Tibial artery (tissue), 4 donors: ENCODE results near the gene ATG14.

Source experiments
- DNase-seq, 2 donors: peaks; one replicate each; pipeline ENCODE4 v3.0.0-alpha.2; 2019
- H3K27ac ChIP-seq, 2 donors: fragments of 200-600 bp; sonication (generic) in 1 of 2; 1 replicate in 1 of 2; 2 replicates in 1 of 2; pipeline ENCODE4 v1.5.1; 2018 to 2019; ENCODE audit warnings: mild to moderate bottlenecking in 1 of 2
- H3K27me3 ChIP-seq, 2 donors: fragments of 200-600 bp; sonication (generic) in 1 of 2; one replicate each; pipeline versions ENCODE4 v1.5.1 to v1.6.0; 2016 to 2019
- H3K36me3 ChIP-seq, 3 donors: fragments of 200-600 bp; sonication (generic) in 2 of 3; one replicate each; pipeline ENCODE4 v1.5.1; 2016 to 2019; ENCODE audit warnings: mild to moderate bottlenecking in 2 of 3
- H3K4me1 ChIP-seq, 4 donors: fragments of 200-600 bp; sonication (generic) in 2 of 4; 1 replicate in 3 of 4; 2 replicates in 1 of 4; pipeline ENCODE4 v1.5.1; 2016 to 2019
- H3K4me3 ChIP-seq, 2 donors: fragments of 200-600 bp; sonication (generic) in 1 of 2; 1 replicate in 1 of 2; 2 replicates in 1 of 2; pipeline ENCODE4 v1.5.1; 2018 to 2019; ENCODE audit warnings: mild to moderate bottlenecking in 2 of 2
- H3K9me3 ChIP-seq, 3 donors: fragments of 200-600 bp; sonication (generic) in 1 of 3; one replicate each; pipeline ENCODE4 v1.5.1; 2016 to 2019
- intact Hi-C: fragments of 100-400 bp; cut with DNase I; formaldehyde crosslinking; loops from one replicate; pipeline ENCODE4 v1.15.0; 2023; ENCODE audit warnings: low total_unique reads
- TF ChIP-seq, protein P1 (sequence below), 2 experiments: fragments of 200-600 bp in 1 of 2; fragments of 450-650 bp in 1 of 2; IDR thresholded peaks; one replicate each; pipeline ENCODE4 v1.5.1; 2017 to 2019; ENCODE audit warnings: antibody characterized with exemption in 2 of 2, mild to moderate bottlenecking in 1 of 2, moderate library complexity in 1 of 2

ATG14 gene

DNA sequence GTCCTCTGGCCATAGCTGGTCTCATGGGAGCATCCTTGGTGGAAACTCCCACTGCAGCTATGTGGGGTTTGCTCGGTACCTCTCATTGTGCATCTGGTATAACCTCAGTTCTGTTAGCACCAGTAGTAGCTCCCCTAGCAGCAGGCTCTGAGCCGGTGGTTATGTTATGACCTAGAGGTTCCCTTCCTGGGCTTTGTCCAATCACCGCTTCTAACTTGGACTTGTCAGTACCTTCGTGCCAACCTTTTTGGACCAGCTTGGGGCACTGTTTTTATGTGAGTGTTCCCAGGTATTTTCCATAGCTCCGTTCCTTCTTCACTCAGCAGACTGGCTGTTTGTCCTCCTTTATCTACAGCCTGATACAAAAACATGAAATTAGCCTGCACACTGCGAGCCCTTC is 55.7 kb downstream of the ATG14 start:
- DNase-seq = no peak
- H3K4me3 ChIP-seq = no peak overlapping the region
- no peaks in the 10 kb centered on the region for H3K4me1 ChIP-seq
- TF ChIP-seq, protein P1, sequence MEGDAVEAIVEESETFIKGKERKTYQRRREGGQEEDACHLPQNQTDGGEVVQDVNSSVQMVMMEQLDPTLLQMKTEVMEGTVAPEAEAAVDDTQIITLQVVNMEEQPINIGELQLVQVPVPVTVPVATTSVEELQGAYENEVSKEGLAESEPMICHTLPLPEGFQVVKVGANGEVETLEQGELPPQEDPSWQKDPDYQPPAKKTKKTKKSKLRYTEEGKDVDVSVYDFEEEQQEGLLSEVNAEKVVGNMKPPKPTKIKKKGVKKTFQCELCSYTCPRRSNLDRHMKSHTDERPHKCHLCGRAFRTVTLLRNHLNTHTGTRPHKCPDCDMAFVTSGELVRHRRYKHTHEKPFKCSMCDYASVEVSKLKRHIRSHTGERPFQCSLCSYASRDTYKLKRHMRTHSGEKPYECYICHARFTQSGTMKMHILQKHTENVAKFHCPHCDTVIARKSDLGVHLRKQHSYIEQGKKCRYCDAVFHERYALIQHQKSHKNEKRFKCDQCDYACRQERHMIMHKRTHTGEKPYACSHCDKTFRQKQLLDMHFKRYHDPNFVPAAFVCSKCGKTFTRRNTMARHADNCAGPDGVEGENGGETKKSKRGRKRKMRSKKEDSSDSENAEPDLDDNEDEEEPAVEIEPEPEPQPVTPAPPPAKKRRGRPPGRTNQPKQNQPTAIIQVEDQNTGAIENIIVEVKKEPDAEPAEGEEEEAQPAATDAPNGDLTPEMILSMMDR (IDR thresholded peaks at IDR 0.05) = no peak
- no peaks in the 10 kb centered on the region for H3K9me3 ChIP-seq
- H3K27ac ChIP-seq = no peak overlapping the region
- no peaks in the 10 kb centered on the region for H3K27me3 ChIP-seq
- peaks cover 10 to 48% (median 23%) of the 10 kb centered on the region in 3 donors for H3K36me3 ChIP-seq
- intact Hi-C loops = no loop called here

DNA sequence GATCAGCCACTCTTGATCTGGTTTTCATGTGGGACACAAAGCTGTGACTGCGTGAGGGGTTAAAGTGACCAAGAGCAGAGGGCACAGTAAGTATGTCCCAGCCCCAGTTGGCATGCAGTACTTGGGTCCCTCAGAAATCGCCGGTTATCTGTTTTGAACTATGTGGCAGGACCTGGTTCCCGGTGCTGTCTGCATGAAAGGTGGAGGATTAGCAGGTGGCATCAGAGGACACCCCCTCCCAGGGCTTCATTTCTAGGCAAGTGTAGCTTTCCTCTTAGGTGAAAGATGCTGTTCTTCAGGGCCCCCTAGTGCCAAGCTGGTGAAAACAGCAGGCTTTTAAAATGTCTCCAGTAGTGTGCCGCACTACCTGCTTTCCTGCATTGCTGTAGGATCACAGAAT is 57.1 kb downstream of the ATG14 start:
- Histone ChIP-seq H3K4me3 (no peak overlapping the region), H3K9me3 (no peaks in the 10 kb centered on the region), H3K36me3 (peaks cover 10 to 54% (median 30%) of the 10 kb centered on the region in 3 donors), H3K4me1 (no peaks in the 10 kb centered on the region), H3K27ac (no peak overlapping the region), H3K27me3 (no peaks in the 10 kb centered on the region)
- TF ChIP-seq, protein P1 (IDR thresholded peaks at IDR 0.05) = peak; percentile 49 to 50
- intact Hi-C loops = no loop called here
- peak in 1 of 2 donors; percentile 67 for DNase-seq

DNA sequence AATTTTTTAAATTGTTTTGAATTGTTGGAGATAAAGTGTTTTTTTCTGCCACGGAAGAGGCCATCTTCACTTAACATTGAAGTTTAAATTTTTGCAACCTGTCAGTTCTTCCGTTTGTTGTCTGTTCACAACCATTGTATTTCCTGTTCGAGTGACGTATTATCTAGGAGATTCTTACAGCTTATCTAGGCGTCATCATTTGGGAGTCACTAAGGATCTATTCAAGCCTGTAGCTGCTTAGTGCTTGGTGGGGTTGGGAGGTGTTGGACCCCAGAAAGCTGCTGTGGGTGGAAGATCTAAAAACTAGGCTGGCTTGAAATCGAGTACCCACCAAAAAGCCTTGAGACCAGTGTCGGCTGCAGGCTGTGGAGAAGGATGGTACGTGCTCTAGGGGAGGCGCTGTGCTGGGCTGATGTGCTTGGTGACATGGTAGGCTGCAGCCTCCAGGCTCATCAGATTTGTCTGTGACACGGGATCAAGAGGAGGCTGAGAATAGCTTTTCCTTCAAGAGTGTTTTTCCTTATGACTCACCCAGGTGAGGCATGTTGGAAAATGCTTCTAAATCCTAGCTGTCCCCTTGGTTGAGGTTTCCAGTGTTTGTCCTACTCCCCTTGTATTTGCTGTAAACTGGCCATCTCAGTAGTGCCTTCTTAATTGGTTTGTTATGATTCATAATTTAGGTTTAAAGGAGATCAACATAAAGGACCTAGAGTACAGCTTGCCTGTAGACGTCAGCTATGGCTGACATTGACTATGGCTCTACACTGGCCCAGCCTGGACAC is 57.8 kb downstream of the ATG14 start:
- H3K36me3 ChIP-seq = peaks cover 10 to 54% (median 30%) of the 10 kb centered on the region in 3 donors
- H3K4me1 ChIP-seq = no peaks in the 10 kb centered on the region
- intact Hi-C loops = no loop called here
- no peak for DNase-seq
- no peak overlapping the region for H3K27ac ChIP-seq
- no peaks in the 10 kb centered on the region for H3K27me3 ChIP-seq
- TF ChIP-seq, protein P1 (IDR thresholded peaks at IDR 0.05) = no peak
- no peak overlapping the region for H3K4me3 ChIP-seq
- no peaks in the 10 kb centered on the region for H3K9me3 ChIP-seq

DNA sequence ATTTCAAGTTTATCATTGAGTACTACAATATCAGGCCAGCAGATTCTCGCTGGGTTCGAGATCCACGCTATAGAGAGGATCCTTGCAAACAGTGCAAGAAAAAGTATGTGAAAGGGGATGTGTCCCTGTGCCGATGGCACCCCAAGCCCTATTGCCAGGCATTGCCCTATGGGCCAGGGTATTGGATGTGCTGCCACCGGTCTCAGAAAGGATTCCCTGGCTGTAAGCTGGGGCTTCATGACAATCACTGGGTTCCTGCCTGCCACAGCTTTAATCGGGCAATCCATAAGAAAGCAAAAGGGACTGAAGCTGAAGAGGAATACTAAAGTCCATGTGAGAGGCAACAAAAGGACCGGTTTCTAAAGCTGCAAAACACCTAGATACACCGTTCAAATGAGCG is 59.4 kb downstream of the ATG14 start:
- Histone ChIP-seq H3K27me3 (no peaks in the 10 kb centered on the region), H3K4me1 (peaks cover 0 to 4% (median 0%) of the 10 kb centered on the region in 4 donors), H3K27ac (no peak overlapping the region), H3K36me3 (peaks cover 10 to 49% (median 30%) of the 10 kb centered on the region in 3 donors), H3K4me3 (no peak overlapping the region), H3K9me3 (no peaks in the 10 kb centered on the region)
- TF ChIP-seq, protein P1 (IDR thresholded peaks at IDR 0.05) = no peak
- intact Hi-C loops = no loop called here
- no peak for DNase-seq

DNA sequence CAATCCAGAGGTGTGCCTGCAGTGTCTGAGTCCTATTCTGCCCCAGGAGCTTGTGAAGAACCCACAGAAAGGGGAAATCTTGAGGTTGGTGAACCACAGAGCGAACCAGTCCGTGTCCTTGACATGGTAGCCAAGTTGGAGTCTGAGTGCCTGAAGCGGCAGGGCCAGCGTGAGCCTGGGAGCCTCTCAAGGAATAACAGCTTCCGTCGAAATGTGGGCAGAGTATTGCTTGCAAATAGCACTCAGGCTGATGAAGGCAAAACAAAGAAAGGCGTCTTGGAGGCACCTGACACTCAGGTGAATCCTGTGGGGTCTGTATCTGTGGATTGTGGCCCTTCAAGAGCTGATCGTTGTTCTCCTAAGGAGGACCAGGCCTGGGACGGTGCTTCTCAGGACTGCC is 60.5 kb downstream of the ATG14 start:
- TF ChIP-seq, protein P1 (IDR thresholded peaks at IDR 0.05) = no peak
- intact Hi-C loops = no loop called here
- no peak overlapping the region for H3K27ac ChIP-seq

More for the DNA sequence above, 60.5 kb downstream of the ATG14 start:
- H3K36me3 ChIP-seq = peaks cover 10 to 44% (median 29%) of the 10 kb centered on the region in 3 donors
- H3K4me3 ChIP-seq = no peak overlapping the region
- no peaks in the 10 kb centered on the region for H3K9me3 ChIP-seq
- peaks cover 0 to 9% (median 0%) of the 10 kb centered on the region in 4 donors for H3K4me1 ChIP-seq
- no peaks in the 10 kb centered on the region for H3K27me3 ChIP-seq
- DNase-seq = no peak
